GM20000 (cell line): Measurements from ENCODE around the gene CNOT10.

Experiments used
- DNase-seq: peaks from one replicate; pipeline ENCODE4 v3.0.0; 2012; ENCODE audit warnings: low spot score
- TF ChIP-seq, protein P1 (sequence below): IDR thresholded peaks from 2 replicates; pipeline ENCODE4 v1.5.1; 2012; ENCODE audit warnings: mild to moderate bottlenecking, control low read depth; ENCODE audit errors: extremely low read depth, missing control alignments

The CNOT10 gene

GRCh38 chr3:32707026-32707370 is 22.0 kb downstream of the CNOT10 start:
- DNase-seq = no peak
- TF ChIP-seq, protein P1, sequence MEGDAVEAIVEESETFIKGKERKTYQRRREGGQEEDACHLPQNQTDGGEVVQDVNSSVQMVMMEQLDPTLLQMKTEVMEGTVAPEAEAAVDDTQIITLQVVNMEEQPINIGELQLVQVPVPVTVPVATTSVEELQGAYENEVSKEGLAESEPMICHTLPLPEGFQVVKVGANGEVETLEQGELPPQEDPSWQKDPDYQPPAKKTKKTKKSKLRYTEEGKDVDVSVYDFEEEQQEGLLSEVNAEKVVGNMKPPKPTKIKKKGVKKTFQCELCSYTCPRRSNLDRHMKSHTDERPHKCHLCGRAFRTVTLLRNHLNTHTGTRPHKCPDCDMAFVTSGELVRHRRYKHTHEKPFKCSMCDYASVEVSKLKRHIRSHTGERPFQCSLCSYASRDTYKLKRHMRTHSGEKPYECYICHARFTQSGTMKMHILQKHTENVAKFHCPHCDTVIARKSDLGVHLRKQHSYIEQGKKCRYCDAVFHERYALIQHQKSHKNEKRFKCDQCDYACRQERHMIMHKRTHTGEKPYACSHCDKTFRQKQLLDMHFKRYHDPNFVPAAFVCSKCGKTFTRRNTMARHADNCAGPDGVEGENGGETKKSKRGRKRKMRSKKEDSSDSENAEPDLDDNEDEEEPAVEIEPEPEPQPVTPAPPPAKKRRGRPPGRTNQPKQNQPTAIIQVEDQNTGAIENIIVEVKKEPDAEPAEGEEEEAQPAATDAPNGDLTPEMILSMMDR = no peak

GRCh38 chr3:32708672-32709283 is 23.8 kb downstream of the CNOT10 start:
- TF ChIP-seq, protein P1 = no peak
- DNase-seq = no peak

DNA sequence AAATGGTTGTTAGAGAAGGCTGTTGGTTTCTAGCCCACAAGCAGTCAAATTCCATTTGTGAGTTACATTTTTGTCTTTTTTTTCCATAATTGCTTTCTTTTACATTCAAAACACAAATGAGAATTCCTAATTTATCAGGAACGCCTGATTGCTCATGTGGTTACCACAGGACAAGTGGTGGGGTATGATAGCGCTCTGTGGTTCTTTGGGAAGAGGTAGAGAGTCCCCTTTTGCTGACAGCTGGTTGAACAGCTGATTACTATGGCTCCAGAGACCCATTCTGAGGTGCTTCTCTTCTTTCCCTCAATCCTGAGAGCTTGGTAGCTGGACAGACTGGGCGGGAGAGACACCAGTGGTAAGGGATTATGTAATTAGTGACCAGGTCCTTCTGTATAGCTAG is 24.4 kb downstream of the CNOT10 start:
- TF ChIP-seq, protein P1 = no peak
- no peak for DNase-seq

GRCh38 chr3:32712506-32713055 is 27.6 kb downstream of the CNOT10 start:
- DNase-seq = no peak
- TF ChIP-seq, protein P1 = no peak

GRCh38 chr3:32713181-32713580 is 28.2 kb downstream of the CNOT10 start:
- TF ChIP-seq, protein P1 = no peak
- DNase-seq = no peak

- no peak for DNase-seq
- TF ChIP-seq, protein P1 = no peak
Measured at GRCh38 chr3:32719335-32719734, 34.3 kb downstream of the CNOT10 start.

DNA sequence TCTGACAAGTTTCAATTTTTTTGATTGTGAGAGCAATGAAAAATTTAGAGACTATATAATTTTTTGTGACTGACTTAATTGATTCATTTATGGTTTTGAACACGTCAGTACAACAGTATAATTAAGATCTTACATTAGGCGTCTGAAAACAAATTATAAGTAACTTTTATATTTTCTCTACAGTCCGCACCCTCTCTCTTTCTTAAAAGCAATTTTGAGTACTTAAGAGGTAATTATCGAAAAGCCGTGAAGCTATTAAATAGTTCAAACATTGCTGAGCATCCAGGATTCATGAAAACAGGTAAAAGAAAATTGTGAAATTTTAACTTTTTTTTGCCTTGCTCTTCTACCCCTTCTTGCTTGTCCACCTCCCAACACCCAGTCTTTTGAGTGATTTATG is 34.9 kb downstream of the CNOT10 start:
- TF ChIP-seq, protein P1 = no peak
- no peak for DNase-seq
